ENCODE results near the gene NBAS. TPM values are rescaled to one million over a fixed set of nuclear protein-coding genes. Genes with fewer than 3 reads are reported as not detected.

The NBAS gene
- total and polyA plus RNA-seq, 9 of the 15 experiments (the other 6 are each of a cell fraction or from before 2014, with no cell fraction given), result 15.3 to 94.4 (median 69.9) TPM

DNA sequence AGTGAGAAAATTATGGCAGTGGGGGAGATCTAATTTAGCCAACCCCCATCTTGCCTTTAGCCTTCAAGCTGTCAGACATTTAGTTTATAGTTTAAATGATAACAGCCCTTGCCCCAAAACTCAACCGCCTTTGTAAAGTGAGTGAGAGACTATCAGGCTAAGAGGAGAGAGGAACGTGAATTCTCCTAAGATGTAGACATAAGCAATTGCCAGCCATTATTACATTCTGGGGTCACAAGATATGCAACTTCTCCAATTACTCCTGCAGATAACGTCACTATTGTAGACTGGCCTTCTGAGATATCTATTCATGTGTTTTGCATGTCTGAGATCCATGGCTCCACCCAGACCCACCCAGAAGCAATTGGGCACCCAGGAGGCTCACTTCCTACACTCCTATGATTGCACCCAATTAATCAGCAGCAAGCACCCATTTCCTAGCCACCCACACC lies 307.3 kb downstream of the NBAS start:
- Histone ChIP-seq H3K4me2 (ENCODE audit: insufficient read depth, low read length) (peak overlapping the region; percentile 29; the same call in 1 of the 2 replicates), H3K4me1 (replicated peaks in 1 of 2; ENCODE audit: control insufficient read depth in 2 of 2, insufficient read depth in 2 of 2, low read length in 2 of 2) (peaks cover 10 to 16% of the 10 kb centered on the region in 2 experiments; a peak in 3 of 5 replicates), H3K9me3 (replicated peaks; ENCODE audit: control insufficient read depth, insufficient read depth, low read depth, low read length) (no peaks in the 10 kb centered on the region), H4K20me1 (replicated peaks; ENCODE audit: control insufficient read depth, insufficient read depth, low read length) (peaks cover 7% of the 10 kb centered on the region; the same call in 1 of the 2 replicates), H3K27me3 (ENCODE audit: control insufficient read depth in 2 of 2, insufficient read depth in 2 of 2, low read length in 2 of 2) (no peaks in the 10 kb centered on the region), H3K9me1 (ENCODE audit: control insufficient read depth, insufficient read depth, low read length) (no peaks in the 10 kb centered on the region), H2AFZ (ENCODE audit: low read depth, low read length) (no peak overlapping the region), H3K79me2 (ENCODE audit: control insufficient read depth, insufficient read depth, low read length) (no peaks in the 10 kb centered on the region; the same call in 2 of the 3 replicates), H3K4me3 (no peak overlapping the region), H3K27ac (ENCODE audit: extremely low read depth, low read depth, low read length) (0 out of 3 replicates have a peak overlapping the region, but pooled peaks have one; percentile 27), H3K9ac (ENCODE audit: insufficient read depth in 1 of 2, low read depth in 2 of 2, low read length in 2 of 2) (no peak overlapping the region), H3K36me3 (ENCODE audit: control insufficient read depth, insufficient read depth, low read length) (peaks cover 7% of the 10 kb centered on the region; the same call in 1 of the 3 replicates)
- CTCF ChIA-PET (ENCODE audit: low intra/inter-chr PET ratio), result no interaction called here
- FAIRE-seq (peak; percentile 73), ATAC-seq (peak; percentile 91), DNase-seq (ENCODE audit: extremely low read depth in 1 of 4, low spot score in 3 of 4) (peak in 2 of 4 experiments; percentile 53 to 73)
- POLR2A ChIA-PET, result interaction anchor here (0.9 to 2.2 kb wide), 5 partner anchors 10 to 201 kb away, joined by 3 to 5 read pairs (median 3); no protein-coding TSS in a partner anchor
- no TSS peak for BruUV-seq (replicated peaks)
- intact Hi-C loops (cut with micrococcal nuclease) (no loop called here), in situ Hi-C loops (cut with MboI) (no loop called here)
- WGBS (ENCODE audit: insufficient coverage, low coverage, missing lambda C conversion rate), result 0% methylated on average over 3 of the region's 3 CpGs
- TF ChIP-seq MTA3 (IDR thresholded peaks at IDR 0.05; ENCODE audit: borderline replicate concordance) (no peak), STAG1 (CRISPR knock-in tag; IDR thresholded peaks at IDR 0.05; ENCODE audit: borderline replicate concordance) (no peak), RNF2 (IDR thresholded peaks at IDR 0.05) (no peak), ZNF79 (CRISPR knock-in tag; IDR thresholded peaks at IDR 0.05; ENCODE audit: low read depth) (no peak), ZNF785 (CRISPR knock-in tag; IDR thresholded peaks at IDR 0.05) (no peak), RB1 (IDR thresholded peaks at IDR 0.05; ENCODE audit: low read depth) (no peak), COPS2 (conservative IDR thresholded peaks at IDR 0.05) (no peak), RHOXF2B (CRISPR knock-in tag; conservative IDR thresholded peaks at IDR 0.05) (no peak), ARNT (IDR thresholded peaks at IDR 0.05) (no peak), ZNF766 (CRISPR knock-in tag; conservative IDR thresholded peaks at IDR 0.05) (no peak; the same call in 1 of the 2 replicates), TCF3 (CRISPR knock-in tag; IDR thresholded peaks at IDR 0.05) (peak; percentile 89), HIVEP1 (CRISPR knock-in tag; IDR thresholded peaks at IDR 0.05) (no peak)
- TF ChIP-seq, protein P1, sequence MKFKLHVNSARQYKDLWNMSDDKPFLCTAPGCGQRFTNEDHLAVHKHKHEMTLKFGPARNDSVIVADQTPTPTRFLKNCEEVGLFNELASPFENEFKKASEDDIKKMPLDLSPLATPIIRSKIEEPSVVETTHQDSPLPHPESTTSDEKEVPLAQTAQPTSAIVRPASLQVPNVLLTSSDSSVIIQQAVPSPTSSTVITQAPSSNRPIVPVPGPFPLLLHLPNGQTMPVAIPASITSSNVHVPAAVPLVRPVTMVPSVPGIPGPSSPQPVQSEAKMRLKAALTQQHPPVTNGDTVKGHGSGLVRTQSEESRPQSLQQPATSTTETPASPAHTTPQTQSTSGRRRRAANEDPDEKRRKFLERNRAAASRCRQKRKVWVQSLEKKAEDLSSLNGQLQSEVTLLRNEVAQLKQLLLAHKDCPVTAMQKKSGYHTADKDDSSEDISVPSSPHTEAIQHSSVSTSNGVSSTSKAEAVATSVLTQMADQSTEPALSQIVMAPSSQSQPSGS (CRISPR knock-in tag; IDR thresholded peaks at IDR 0.05), result no peak
- TF ChIP-seq, protein P2, sequence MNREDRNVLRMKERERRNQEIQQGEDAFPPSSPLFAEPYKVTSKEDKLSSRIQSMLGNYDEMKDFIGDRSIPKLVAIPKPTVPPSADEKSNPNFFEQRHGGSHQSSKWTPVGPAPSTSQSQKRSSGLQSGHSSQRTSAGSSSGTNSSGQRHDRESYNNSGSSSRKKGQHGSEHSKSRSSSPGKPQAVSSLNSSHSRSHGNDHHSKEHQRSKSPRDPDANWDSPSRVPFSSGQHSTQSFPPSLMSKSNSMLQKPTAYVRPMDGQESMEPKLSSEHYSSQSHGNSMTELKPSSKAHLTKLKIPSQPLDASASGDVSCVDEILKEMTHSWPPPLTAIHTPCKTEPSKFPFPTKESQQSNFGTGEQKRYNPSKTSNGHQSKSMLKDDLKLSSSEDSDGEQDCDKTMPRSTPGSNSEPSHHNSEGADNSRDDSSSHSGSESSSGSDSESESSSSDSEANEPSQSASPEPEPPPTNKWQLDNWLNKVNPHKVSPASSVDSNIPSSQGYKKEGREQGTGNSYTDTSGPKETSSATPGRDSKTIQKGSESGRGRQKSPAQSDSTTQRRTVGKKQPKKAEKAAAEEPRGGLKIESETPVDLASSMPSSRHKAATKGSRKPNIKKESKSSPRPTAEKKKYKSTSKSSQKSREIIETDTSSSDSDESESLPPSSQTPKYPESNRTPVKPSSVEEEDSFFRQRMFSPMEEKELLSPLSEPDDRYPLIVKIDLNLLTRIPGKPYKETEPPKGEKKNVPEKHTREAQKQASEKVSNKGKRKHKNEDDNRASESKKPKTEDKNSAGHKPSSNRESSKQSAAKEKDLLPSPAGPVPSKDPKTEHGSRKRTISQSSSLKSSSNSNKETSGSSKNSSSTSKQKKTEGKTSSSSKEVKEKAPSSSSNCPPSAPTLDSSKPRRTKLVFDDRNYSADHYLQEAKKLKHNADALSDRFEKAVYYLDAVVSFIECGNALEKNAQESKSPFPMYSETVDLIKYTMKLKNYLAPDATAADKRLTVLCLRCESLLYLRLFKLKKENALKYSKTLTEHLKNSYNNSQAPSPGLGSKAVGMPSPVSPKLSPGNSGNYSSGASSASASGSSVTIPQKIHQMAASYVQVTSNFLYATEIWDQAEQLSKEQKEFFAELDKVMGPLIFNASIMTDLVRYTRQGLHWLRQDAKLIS (CRISPR knock-in tag; IDR thresholded peaks at IDR 0.05), result no peak
- TF ChIP-seq, protein P3, sequence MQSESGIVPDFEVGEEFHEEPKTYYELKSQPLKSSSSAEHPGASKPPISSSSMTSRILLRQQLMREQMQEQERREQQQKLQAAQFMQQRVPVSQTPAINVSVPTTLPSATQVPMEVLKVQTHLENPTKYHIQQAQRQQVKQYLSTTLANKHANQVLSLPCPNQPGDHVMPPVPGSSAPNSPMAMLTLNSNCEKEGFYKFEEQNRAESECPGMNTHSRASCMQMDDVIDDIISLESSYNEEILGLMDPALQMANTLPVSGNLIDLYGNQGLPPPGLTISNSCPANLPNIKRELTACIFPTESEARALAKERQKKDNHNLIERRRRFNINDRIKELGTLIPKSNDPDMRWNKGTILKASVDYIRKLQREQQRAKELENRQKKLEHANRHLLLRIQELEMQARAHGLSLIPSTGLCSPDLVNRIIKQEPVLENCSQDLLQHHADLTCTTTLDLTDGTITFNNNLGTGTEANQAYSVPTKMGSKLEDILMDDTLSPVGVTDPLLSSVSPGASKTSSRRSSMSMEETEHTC (IDR thresholded peaks at IDR 0.05), result peak; percentile 69
- TF ChIP-seq, protein P4, sequence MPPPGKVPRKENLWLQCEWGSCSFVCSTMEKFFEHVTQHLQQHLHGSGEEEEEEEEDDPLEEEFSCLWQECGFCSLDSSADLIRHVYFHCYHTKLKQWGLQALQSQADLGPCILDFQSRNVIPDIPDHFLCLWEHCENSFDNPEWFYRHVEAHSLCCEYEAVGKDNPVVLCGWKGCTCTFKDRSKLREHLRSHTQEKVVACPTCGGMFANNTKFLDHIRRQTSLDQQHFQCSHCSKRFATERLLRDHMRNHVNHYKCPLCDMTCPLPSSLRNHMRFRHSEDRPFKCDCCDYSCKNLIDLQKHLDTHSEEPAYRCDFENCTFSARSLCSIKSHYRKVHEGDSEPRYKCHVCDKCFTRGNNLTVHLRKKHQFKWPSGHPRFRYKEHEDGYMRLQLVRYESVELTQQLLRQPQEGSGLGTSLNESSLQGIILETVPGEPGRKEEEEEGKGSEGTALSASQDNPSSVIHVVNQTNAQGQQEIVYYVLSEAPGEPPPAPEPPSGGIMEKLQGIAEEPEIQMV (tag; conservative IDR thresholded peaks at IDR 0.05; ENCODE audit: low read depth), result no peak

All from K562 (cell line).